Naive thymus-derived CD8-positive, alpha-beta T cell (primary cell): ENCODE results near the gene SSC5D. TPM values are rescaled to one million over a fixed set of nuclear protein-coding genes. Genes with fewer than 3 reads are reported as not detected.

ENCODE experiments used
- ATAC-seq, 2 donors: fragments of 150-1000 bp; cut with Tn5 transposase in 1 of 2; sonication (Bioruptor Pico), chemical (Tn5 transposase) in 1 of 2; 1 replicate in 1 of 2; 2 replicates in 1 of 2; pipeline ENCODE4 v1.10.0; 2021; ENCODE audit warnings: mild to moderate bottlenecking in 2 of 2, moderate library complexity in 2 of 2
- POLR2A ChIA-PET: fragments of 350-600 bp; sonication (Branson Sonifier 250); formaldehyde crosslinking; loops from one replicate; lab custom pipeline; 2021; ENCODE audit warnings: antibody characterized with exemption; lab: Charles Lee
- DNase-seq, 10 donors: peaks; one replicate each; pipeline versions ENCODE4 v3.0.0 to v3.0.0-alpha.2; 2020 to 2022
- H3K27ac Mint-ChIP-seq, 10 donors: one replicate each; pipeline ENCODE4 v1.8.0; 2020 to 2022; ENCODE audit warnings: mild to moderate bottlenecking in 10 of 10, mixed read lengths in 10 of 10, moderate library complexity in 4 of 10, inconsistent platforms in 1 of 10
- H3K27me3 Mint-ChIP-seq, 5 donors: one replicate each; pipeline ENCODE4 v1.8.0; 2021 to 2022; ENCODE audit warnings: mixed read lengths in 5 of 5
- H3K36me3 Mint-ChIP-seq, 3 donors: one replicate each; pipeline ENCODE4 v1.8.0; 2020 to 2022; ENCODE audit warnings: mixed read lengths in 3 of 3, mild to moderate bottlenecking in 2 of 3, inconsistent platforms in 1 of 3
- H3K4me1 Mint-ChIP-seq, 4 donors: one replicate each; pipeline ENCODE4 v1.8.0; 2021 to 2022; ENCODE audit warnings: mixed read lengths in 4 of 4
- H3K4me3 Mint-ChIP-seq, 10 donors: one replicate each; pipeline ENCODE4 v1.8.0; 2020 to 2022; ENCODE audit warnings: mild to moderate bottlenecking in 10 of 10, mixed read lengths in 10 of 10, moderate library complexity in 6 of 10, inconsistent platforms in 1 of 10
- H3K9me3 Mint-ChIP-seq, 9 donors: one replicate each; pipeline ENCODE4 v1.8.0; 2020 to 2022; ENCODE audit warnings: mixed read lengths in 9 of 9, mild to moderate bottlenecking in 3 of 9, inconsistent platforms in 1 of 9, moderate library complexity in 1 of 9
- polyA plus RNA-seq, 3 donors: library from polyadenylated mRNA; unstranded; fragments of 300-500 nt; fragmentation: Illumina TruSeq; gene quantifications; one replicate each; pipeline ENCODE4 v1.2.3, GENCODE V29; 2021
- total RNA-seq, 8 experiments: library from RNA in 2 of 8; stranded (reverse) in 2 of 8; gene quantifications; one replicate each; pipeline ENCODE4 v1.2.3 and lab custom pipeline; 2021 to 2026

The SSC5D gene
- total and polyA plus RNA-seq, 5 experiments from 2014 or later = 0.02 to 1.4 (median 0.72) TPM; not detected in 1

GRCh38 chr19:55478364-55478763 is 9.9 kb upstream of the SSC5D start:
- POLR2A ChIA-PET = no interaction called here
- peaks cover 0 to 5% (median 0%) of the 10 kb centered on the region in 3 donors for H3K36me3 Mint-ChIP-seq
- H3K27me3 Mint-ChIP-seq = no peaks in the 10 kb centered on the region
- H3K27ac Mint-ChIP-seq = peak overlapping the region in 9 of 10 donors; percentile 8 to 96 (median 68)
- H3K4me1 Mint-ChIP-seq = peaks cover 22 to 40% (median 30%) of the 10 kb centered on the region in 4 donors
- peak overlapping the region; percentile 54 to 88 (median 73) for H3K4me3 Mint-ChIP-seq
- no peak for DNase-seq
- ATAC-seq = no peak
- no peaks in the 10 kb centered on the region for H3K9me3 Mint-ChIP-seq

- peaks cover 22 to 40% (median 30%) of the 10 kb centered on the region in 4 donors for H3K4me1 Mint-ChIP-seq
- H3K27ac Mint-ChIP-seq = peak overlapping the region in 6 of 10 donors; percentile 14 to 87 (median 40)
- no peak for ATAC-seq
- H3K36me3 Mint-ChIP-seq = peaks cover 0 to 5% (median 0%) of the 10 kb centered on the region in 3 donors
- POLR2A ChIA-PET = no interaction called here
- DNase-seq = no peak
- no peaks in the 10 kb centered on the region for H3K9me3 Mint-ChIP-seq
- H3K4me3 Mint-ChIP-seq = peak overlapping the region in 9 of 10 donors; percentile 19 to 86 (median 46)
- H3K27me3 Mint-ChIP-seq = no peaks in the 10 kb centered on the region
Observed at GRCh38 chr19:55479045-55479444, 9.2 kb upstream of the SSC5D start.

- POLR2A ChIA-PET = no interaction called here
- peak overlapping the region in 8 of 10 donors; percentile 3 to 87 (median 60) for H3K27ac Mint-ChIP-seq
- no peaks in the 10 kb centered on the region for H3K9me3 Mint-ChIP-seq
- peaks cover 0 to 5% (median 0%) of the 10 kb centered on the region in 3 donors for H3K36me3 Mint-ChIP-seq
- DNase-seq (no peak), ATAC-seq (no peak)
- peak overlapping the region in 8 of 10 donors; percentile 10 to 86 (median 34) for H3K4me3 Mint-ChIP-seq
- peaks cover 22 to 42% (median 31%) of the 10 kb centered on the region in 4 donors for H3K4me1 Mint-ChIP-seq
- no peaks in the 10 kb centered on the region for H3K27me3 Mint-ChIP-seq
Observed at GRCh38 chr19:55479451-55480230, 8.6 kb upstream of the SSC5D start.

- ATAC-seq (no peak), DNase-seq (peak in 1 of 10 donors; percentile 61)
- Mint-ChIP-seq H3K36me3 (peaks cover 0 to 5% (median 0%) of the 10 kb centered on the region in 3 donors), H3K4me1 (peaks cover 26 to 46% (median 39%) of the 10 kb centered on the region in 4 donors), H3K9me3 (no peaks in the 10 kb centered on the region), H3K4me3 (no peak overlapping the region), H3K27me3 (no peaks in the 10 kb centered on the region), H3K27ac (no peak overlapping the region)
- POLR2A ChIA-PET = no interaction called here
Observed at GRCh38 chr19:55481148-55481793, 7.0 kb upstream of the SSC5D start.

- Mint-ChIP-seq H3K4me3 (no peak overlapping the region), H3K4me1 (peaks cover 26 to 45% (median 39%) of the 10 kb centered on the region in 4 donors), H3K36me3 (peaks cover 0 to 5% (median 0%) of the 10 kb centered on the region in 3 donors), H3K9me3 (no peaks in the 10 kb centered on the region), H3K27ac (no peak overlapping the region), H3K27me3 (no peaks in the 10 kb centered on the region)
- no peak for DNase-seq
- POLR2A ChIA-PET = no interaction called here
- ATAC-seq = no peak
Observed at GRCh38 chr19:55481794-55482155, 6.5 kb upstream of the SSC5D start.

GRCh38 chr19:55482156-55482961 is 5.9 kb upstream of the SSC5D start:
- H3K27me3 Mint-ChIP-seq = no peaks in the 10 kb centered on the region
- DNase-seq = no peak

GRCh38 chr19:55482967-55483705 is 5.1 kb upstream of the SSC5D start:
- Mint-ChIP-seq H3K36me3 (peaks cover 0 to 5% (median 0%) of the 10 kb centered on the region in 3 donors), H3K27me3 (no peaks in the 10 kb centered on the region), H3K9me3 (no peaks in the 10 kb centered on the region), H3K4me3 (peak overlapping the region in 1 of 10 donors; percentile 36), H3K4me1 (peaks cover 20 to 33% (median 33%) of the 10 kb centered on the region in 4 donors), H3K27ac (peak overlapping the region in 1 of 10 donors; percentile 48)
- POLR2A ChIA-PET = interaction anchor here (1.3 to 1.8 kb wide), 4 partner anchors 10 to 171 kb away, joined by 4 to 6 read pairs (median 5); partner anchors contain the start of genes ISOC2 and U2AF2
- no peak for ATAC-seq
- DNase-seq = peak in 1 of 10 donors; percentile 62

More at GRCh38 chr19:55482156-55482961, 5.9 kb upstream of the SSC5D start:
- Mint-ChIP-seq H3K4me1 (peaks cover 24 to 39% (median 37%) of the 10 kb centered on the region in 4 donors), H3K27ac (no peak overlapping the region), H3K9me3 (no peaks in the 10 kb centered on the region), H3K4me3 (peak overlapping the region in 1 of 10 donors; percentile 36), H3K36me3 (peaks cover 0 to 5% (median 0%) of the 10 kb centered on the region in 3 donors)
- no peak for ATAC-seq
- POLR2A ChIA-PET = interaction anchor here (1.3 to 1.4 kb wide), 2 partner anchors 12 to 21 kb away, joined by 4 to 5 read pairs; partner anchors contain the start of gene ISOC2

- POLR2A ChIA-PET = interaction anchor here (0.6 to 2.1 kb wide), 7 partner anchors 8 to 171 kb away, joined by 3 to 20 read pairs (median 5); partner anchors contain the start of genes CCDC106, ISOC2, U2AF2 and ZNF628
- Mint-ChIP-seq H3K4me1 (peaks cover 13 to 25% (median 25%) of the 10 kb centered on the region in 4 donors), H3K36me3 (peaks cover 0 to 5% (median 0%) of the 10 kb centered on the region in 3 donors), H3K27ac (peak overlapping the region in 4 of 10 donors; percentile 44 to 95 (median 70)), H3K9me3 (no peaks in the 10 kb centered on the region), H3K27me3 (no peaks in the 10 kb centered on the region), H3K4me3 (peak overlapping the region; percentile 26 to 79 (median 64))
- DNase-seq = no peak
- no peak for ATAC-seq
Observed at GRCh38 chr19:55483706-55484592, 4.3 kb upstream of the SSC5D start.

- peak within 1 kb of the TSS; percentile 67 to 88 (median 79) for H3K4me3 Mint-ChIP-seq
- peaks cover 6 to 17% (median 16%) of the 10 kb centered on the region in 4 donors for H3K4me1 Mint-ChIP-seq
- peak within 1 kb of the TSS; percentile 63 to 97 (median 91) for H3K27ac Mint-ChIP-seq
- ATAC-seq = peak; percentile 70 to 82
- H3K27me3 Mint-ChIP-seq = no peaks in the 10 kb centered on the region
- peaks cover 0 to under 1% (median 0%) of the 10 kb centered on the region in 3 donors for H3K36me3 Mint-ChIP-seq
- no peaks in the 10 kb centered on the region for H3K9me3 Mint-ChIP-seq
- DNase-seq = peak; percentile 57 to 83 (median 76)
- POLR2A ChIA-PET = interaction anchor here (1.0 to 2.1 kb wide), 6 partner anchors 8 to 367 kb away, joined by 3 to 20 read pairs (median 6); partner anchors contain the start of genes PPP1R12C, U2AF2 and ZNF628
Observed at GRCh38 chr19:55484593-55485438, 3.4 kb upstream of the SSC5D start, which contains the start of gene NAT14. Gene NAT14 (plus strand): TSS chr19:55485188. CDS start chr19:55485709, 521 bp downstream.
